HepG2 (cell line): ENCODE measurements around the gene GRK5. TPM values are rescaled to one million over a fixed set of nuclear protein-coding genes. Genes with fewer than 3 reads are reported as not detected.
A peak's percentile ranks its signal among the peaks of the same experiment; 100 is the strongest.

Experiments used
- ATAD3A ChIP-seq: sonication (generic); formaldehyde crosslinking; IDR thresholded peaks from 2 replicates; pipeline ENCODE4 v1.4.0; 2020; ENCODE audit warnings: missing genetic modification reagents
- BRCA1 ChIP-seq: sonication (generic); formaldehyde crosslinking; IDR thresholded peaks from 2 replicates; pipeline ENCODE4 v1.4.0; 2020; ENCODE audit warnings: missing genetic modification reagents
- CEBPB ChIP-seq: IDR thresholded peaks from 2 replicates; pipeline ENCODE4 v1.6.1; 2011; ENCODE audit warnings: low read depth, low read length, improper control_type of control experiment, borderline replicate concordance
- FOXA3 ChIP-seq: IDR thresholded peaks from 2 replicates; pipeline ENCODE4 v1.6.1; 2016; ENCODE audit warnings: missing genetic modification reagents, missing compliant biosample characterization
- IRF2 ChIP-seq: IDR thresholded peaks from 2 replicates; pipeline ENCODE4 v1.6.1; 2018; ENCODE audit warnings: missing genetic modification reagents, missing compliant biosample characterization
- MEIS1 ChIP-seq: sonication (generic); formaldehyde crosslinking; IDR thresholded peaks from 2 replicates; pipeline ENCODE4 v1.9.0; 2021; ENCODE audit warnings: mild to moderate bottlenecking, missing genetic modification reagents, moderate library complexity, borderline replicate concordance
- NFE2 ChIP-seq: sonication (generic); formaldehyde crosslinking; IDR thresholded peaks from 2 replicates; pipeline ENCODE4 v1.4.0; 2020; ENCODE audit warnings: missing genetic modification reagents
- NKX3-1 ChIP-seq: sonication (generic); formaldehyde crosslinking; IDR thresholded peaks from 2 replicates; pipeline ENCODE4 v1.5.0; 2020; ENCODE audit warnings: missing genetic modification reagents
- SAFB2 ChIP-seq: sonication (generic); formaldehyde crosslinking; IDR thresholded peaks from 2 replicates; pipeline ENCODE4 v1.5.1; 2020; ENCODE audit warnings: missing genetic modification reagents, low read depth, mild to moderate bottlenecking, borderline replicate concordance
- TARDBP ChIP-seq: sonication (generic); formaldehyde crosslinking; IDR thresholded peaks from 2 replicates; pipeline ENCODE4 v1.8.0; 2022; ENCODE audit warnings: mild to moderate bottlenecking, missing genetic modification reagents
- ZEB1 ChIP-seq: IDR thresholded peaks from 2 replicates; pipeline ENCODE4 v1.6.1; 2012; ENCODE audit warnings: mild to moderate bottlenecking, low read depth, inconsistent platforms; ENCODE audit not compliant: insufficient replicate concordance
- ZFP1 ChIP-seq: IDR thresholded peaks from 2 replicates; pipeline ENCODE4 v1.6.1; 2016
- ZNF20 ChIP-seq: sonication (generic); formaldehyde crosslinking; IDR thresholded peaks from 2 replicates; pipeline ENCODE4 v1.4.0; 2020; ENCODE audit warnings: mild to moderate bottlenecking, moderate library complexity, missing genetic modification reagents
- ZNF256 ChIP-seq: sonication (generic); formaldehyde crosslinking; conservative IDR thresholded peaks from 2 replicates; pipeline ENCODE4 v1.4.0; 2020; ENCODE audit warnings: missing genetic modification reagents
- ZNF607 ChIP-seq: sonication (generic); formaldehyde crosslinking; IDR thresholded peaks from 2 replicates; pipeline ENCODE4 v1.5.1; 2020; ENCODE audit warnings: missing genetic modification reagents, mild to moderate bottlenecking, borderline replicate concordance
- polyA plus RNA-seq, 8 experiments: library from polyadenylated mRNA; depleted of rRNA in 3 of 8; stranded (reverse) in 7 of 8; unstranded in 1 of 8; fragments of >200 nt; fragmentation: Illumina TruSeq in 4 of 8; extraction: Trizol in 4 of 8; gene quantifications; 2 replicates each; pipeline versions ENCODE4 v1.2.1 to v1.2.3, GENCODE V29; 2011 to 2016; ENCODE audit warnings: low read depth in 4 of 8, missing spikeins in 1 of 8, mixed read lengths in 1 of 8; ENCODE audit not compliant: insufficient read depth in 1 of 8
- total RNA-seq, 5 experiments: library from RNA; depleted of rRNA; stranded (reverse); fragments of >200 nt; fragmentation: Illumina TruSeq; extraction: Trizol; gene quantifications; 2 replicates each; pipeline ENCODE4 v1.2.3, GENCODE V29; 2016; ENCODE audit warnings: low read depth in 1 of 5
- TF ChIP-seq, protein P1 (sequence below): sonication (generic); formaldehyde crosslinking; IDR thresholded peaks from 2 replicates; pipeline ENCODE4 v1.5.0; 2020; ENCODE audit warnings: mild to moderate bottlenecking, missing genetic modification reagents, borderline replicate concordance
- TF ChIP-seq, protein P2 (sequence below): sonication (generic); formaldehyde crosslinking; IDR thresholded peaks from 2 replicates; pipeline ENCODE4 v1.4.0; 2020; ENCODE audit warnings: missing genetic modification reagents
- TF ChIP-seq, protein P3 (sequence below): sonication (generic); formaldehyde crosslinking; IDR thresholded peaks from 2 replicates; pipeline ENCODE4 v1.5.1; 2020; ENCODE audit warnings: mild to moderate bottlenecking, missing genetic modification reagents, moderate library complexity
- TF ChIP-seq, protein P4 (sequence below): IDR thresholded peaks from 2 replicates; pipeline ENCODE4 v1.6.1; 2012; ENCODE audit warnings: inconsistent platforms

The GRK5 gene
- total and polyA plus RNA-seq, 2 of the 13 experiments (the other 11 are each of a cell fraction or from before 2014, with no cell fraction given), result 10.4 to 12.6 TPM

DNA sequence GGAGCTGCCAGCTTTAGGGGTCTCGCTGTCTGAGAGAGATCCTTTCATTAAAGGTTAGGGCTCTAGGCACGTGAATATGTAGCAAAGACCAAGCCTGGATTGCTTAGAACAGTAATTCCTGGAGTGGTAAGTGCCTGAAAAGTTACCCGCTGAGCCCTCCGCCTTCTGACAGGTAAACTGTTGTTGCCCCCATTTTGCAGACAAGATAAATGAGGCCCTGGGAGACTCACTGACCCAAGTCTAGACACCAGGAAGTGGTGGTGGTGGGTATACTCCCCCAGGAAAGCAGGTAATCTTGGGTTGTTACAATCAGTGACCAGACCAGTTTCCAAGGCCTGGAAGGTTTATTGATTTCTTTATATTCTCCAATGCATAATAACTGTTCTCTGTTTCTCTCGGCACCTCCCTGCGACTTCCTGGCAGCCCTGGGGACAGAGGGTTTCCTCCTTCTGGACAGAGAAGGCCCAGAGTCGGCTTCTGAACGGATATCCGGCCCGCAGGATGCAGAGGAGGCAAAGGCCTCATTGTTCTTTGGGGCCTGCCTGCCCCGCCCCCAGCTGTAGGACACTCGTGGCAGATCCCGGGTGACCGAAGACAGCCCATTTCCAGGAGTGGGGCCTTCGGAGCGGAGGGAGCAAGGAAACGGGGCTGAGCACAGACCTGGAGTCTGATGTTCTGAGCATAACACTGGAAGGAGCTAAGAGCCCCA is 1.3 kb upstream of the GRK5 start (continued):
- TF ChIP-seq, protein P1, sequence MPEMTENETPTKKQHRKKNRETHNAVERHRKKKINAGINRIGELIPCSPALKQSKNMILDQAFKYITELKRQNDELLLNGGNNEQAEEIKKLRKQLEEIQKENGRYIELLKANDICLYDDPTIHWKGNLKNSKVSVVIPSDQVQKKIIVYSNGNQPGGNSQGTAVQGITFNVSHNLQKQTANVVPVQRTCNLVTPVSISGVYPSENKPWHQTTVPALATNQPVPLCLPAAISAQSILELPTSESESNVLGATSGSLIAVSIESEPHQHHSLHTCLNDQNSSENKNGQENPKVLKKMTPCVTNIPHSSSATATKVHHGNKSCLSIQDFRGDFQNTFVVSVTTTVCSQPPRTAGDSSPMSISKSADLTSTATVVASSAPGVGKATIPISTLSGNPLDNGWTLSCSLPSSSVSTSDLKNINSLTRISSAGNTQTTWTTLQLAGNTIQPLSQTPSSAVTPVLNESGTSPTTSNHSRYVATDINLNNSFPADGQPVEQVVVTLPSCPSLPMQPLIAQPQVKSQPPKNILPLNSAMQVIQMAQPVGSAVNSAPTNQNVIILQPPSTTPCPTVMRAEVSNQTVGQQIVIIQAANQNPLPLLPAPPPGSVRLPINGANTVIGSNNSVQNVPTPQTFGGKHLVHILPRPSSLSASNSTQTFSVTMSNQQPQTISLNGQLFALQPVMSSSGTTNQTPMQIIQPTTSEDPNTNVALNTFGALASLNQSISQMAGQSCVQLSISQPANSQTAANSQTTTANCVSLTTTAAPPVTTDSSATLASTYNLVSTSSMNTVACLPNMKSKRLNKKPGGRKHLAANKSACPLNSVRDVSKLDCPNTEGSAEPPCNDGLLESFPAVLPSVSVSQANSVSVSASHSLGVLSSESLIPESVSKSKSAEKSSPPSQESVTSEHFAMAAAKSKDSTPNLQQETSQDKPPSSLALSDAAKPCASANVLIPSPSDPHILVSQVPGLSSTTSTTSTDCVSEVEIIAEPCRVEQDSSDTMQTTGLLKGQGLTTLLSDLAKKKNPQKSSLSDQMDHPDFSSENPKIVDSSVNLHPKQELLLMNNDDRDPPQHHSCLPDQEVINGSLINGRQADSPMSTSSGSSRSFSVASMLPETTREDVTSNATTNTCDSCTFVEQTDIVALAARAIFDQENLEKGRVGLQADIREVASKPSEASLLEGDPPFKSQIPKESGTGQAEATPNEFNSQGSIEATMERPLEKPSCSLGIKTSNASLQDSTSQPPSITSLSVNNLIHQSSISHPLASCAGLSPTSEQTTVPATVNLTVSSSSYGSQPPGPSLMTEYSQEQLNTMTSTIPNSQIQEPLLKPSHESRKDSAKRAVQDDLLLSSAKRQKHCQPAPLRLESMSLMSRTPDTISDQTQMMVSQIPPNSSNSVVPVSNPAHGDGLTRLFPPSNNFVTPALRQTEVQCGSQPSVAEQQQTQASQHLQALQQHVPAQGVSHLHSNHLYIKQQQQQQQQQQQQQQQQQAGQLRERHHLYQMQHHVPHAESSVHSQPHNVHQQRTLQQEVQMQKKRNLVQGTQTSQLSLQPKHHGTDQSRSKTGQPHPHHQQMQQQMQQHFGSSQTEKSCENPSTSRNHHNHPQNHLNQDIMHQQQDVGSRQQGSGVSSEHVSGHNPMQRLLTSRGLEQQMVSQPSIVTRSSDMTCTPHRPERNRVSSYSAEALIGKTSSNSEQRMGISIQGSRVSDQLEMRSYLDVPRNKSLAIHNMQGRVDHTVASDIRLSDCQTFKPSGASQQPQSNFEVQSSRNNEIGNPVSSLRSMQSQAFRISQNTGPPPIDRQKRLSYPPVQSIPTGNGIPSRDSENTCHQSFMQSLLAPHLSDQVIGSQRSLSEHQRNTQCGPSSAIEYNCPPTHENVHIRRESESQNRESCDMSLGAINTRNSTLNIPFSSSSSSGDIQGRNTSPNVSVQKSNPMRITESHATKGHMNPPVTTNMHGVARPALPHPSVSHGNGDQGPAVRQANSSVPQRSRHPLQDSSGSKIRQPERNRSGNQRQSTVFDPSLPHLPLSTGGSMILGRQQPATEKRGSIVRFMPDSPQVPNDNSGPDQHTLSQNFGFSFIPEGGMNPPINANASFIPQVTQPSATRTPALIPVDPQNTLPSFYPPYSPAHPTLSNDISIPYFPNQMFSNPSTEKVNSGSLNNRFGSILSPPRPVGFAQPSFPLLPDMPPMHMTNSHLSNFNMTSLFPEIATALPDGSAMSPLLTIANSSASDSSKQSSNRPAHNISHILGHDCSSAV (CRISPR knock-in tag), result no peak
- TF ChIP-seq, protein P2, sequence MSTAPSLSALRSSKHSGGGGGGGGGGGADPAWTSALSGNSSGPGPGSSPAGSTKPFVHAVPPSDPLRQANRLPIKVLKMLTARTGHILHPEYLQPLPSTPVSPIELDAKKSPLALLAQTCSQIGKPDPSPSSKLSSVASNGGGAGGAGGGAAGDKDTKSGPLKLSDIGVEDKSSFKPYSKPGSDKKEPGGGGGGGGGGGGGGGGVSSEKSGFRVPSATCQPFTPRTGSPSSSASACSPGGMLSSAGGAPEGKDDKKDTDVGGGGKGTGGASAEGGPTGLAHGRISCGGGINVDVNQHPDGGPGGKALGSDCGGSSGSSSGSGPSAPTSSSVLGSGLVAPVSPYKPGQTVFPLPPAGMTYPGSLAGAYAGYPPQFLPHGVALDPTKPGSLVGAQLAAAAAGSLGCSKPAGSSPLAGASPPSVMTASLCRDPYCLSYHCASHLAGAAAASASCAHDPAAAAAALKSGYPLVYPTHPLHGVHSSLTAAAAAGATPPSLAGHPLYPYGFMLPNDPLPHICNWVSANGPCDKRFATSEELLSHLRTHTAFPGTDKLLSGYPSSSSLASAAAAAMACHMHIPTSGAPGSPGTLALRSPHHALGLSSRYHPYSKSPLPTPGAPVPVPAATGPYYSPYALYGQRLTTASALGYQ, result 0 out of 2 replicates have a peak, but pooled peaks have one; percentile 22
- no peak for TF ChIP-seq NFE2 (CRISPR knock-in tag)
- 0 out of 2 replicates have a peak, but pooled peaks have one; percentile 6 for TF ChIP-seq TARDBP (CRISPR knock-in tag)
- TF ChIP-seq NKX3-1 (CRISPR knock-in tag), result no peak
- TF ChIP-seq ZNF256 (CRISPR knock-in tag), result 0 out of 2 replicates have a peak, but pooled peaks have one; percentile 31
- peak; percentile 66; the same call in 1 of the 2 replicates for TF ChIP-seq ZFP1 (CRISPR knock-in tag)
- TF ChIP-seq FOXA3 (CRISPR knock-in tag), result no peak
- no peak for TF ChIP-seq ATAD3A (CRISPR knock-in tag)
- TF ChIP-seq, protein P3, sequence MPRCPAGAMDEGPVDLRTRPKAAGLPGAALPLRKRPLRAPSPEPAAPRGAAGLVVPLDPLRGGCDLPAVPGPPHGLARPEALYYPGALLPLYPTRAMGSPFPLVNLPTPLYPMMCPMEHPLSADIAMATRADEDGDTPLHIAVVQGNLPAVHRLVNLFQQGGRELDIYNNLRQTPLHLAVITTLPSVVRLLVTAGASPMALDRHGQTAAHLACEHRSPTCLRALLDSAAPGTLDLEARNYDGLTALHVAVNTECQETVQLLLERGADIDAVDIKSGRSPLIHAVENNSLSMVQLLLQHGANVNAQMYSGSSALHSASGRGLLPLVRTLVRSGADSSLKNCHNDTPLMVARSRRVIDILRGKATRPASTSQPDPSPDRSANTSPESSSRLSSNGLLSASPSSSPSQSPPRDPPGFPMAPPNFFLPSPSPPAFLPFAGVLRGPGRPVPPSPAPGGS (CRISPR knock-in tag), result no peak
- TF ChIP-seq, protein P4, sequence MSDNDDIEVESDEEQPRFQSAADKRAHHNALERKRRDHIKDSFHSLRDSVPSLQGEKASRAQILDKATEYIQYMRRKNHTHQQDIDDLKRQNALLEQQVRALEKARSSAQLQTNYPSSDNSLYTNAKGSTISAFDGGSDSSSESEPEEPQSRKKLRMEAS, result peak; percentile 65; the same call in 1 of the 2 replicates
- TF ChIP-seq ZNF607 (CRISPR knock-in tag), result 0 out of 2 replicates have a peak, but pooled peaks have one; percentile 16
- peak; percentile 30; the same call in 1 of the 2 replicates for TF ChIP-seq ZNF20
- no peak for TF ChIP-seq ZEB1
- no peak for TF ChIP-seq IRF2 (CRISPR knock-in tag)
- 0 out of 2 replicates have a peak, but pooled peaks have one; percentile 14 for TF ChIP-seq BRCA1
- no peak for TF ChIP-seq MEIS1 (CRISPR knock-in tag)
- TF ChIP-seq SAFB2, result no peak; the same call in 1 of the 2 replicates
- TF ChIP-seq CEBPB, result no peak
